Nephron progenitor cell (in vitro differentiated cells): ENCODE measurements around the gene DSG2.

ENCODE experiments used
- DNase-seq: peaks from one replicate; pipeline ENCODE4 v3.0.0; 2021
- H3K27ac Mint-ChIP-seq: 2 replicates; pipeline ENCODE4 v1.8.0; 2021; ENCODE audit warnings: mild to moderate bottlenecking, moderate library complexity, mixed read lengths
- H3K27me3 Mint-ChIP-seq: 2 replicates; pipeline ENCODE4 v1.8.0; 2021; ENCODE audit warnings: mild to moderate bottlenecking, low read depth, mixed read lengths; ENCODE audit not compliant: poor library complexity
- H3K36me3 Mint-ChIP-seq: 2 replicates; pipeline ENCODE4 v1.8.0; 2021; ENCODE audit warnings: low read depth, mixed read lengths
- H3K4me1 Mint-ChIP-seq: 2 replicates; pipeline ENCODE4 v1.8.0; 2021; ENCODE audit warnings: mixed read lengths
- H3K4me3 Mint-ChIP-seq: 2 replicates; pipeline ENCODE4 v1.8.0; 2021; ENCODE audit warnings: mild to moderate bottlenecking, moderate library complexity, mixed read lengths
- H3K9me3 Mint-ChIP-seq: 2 replicates; pipeline ENCODE4 v1.8.0; 2021; ENCODE audit warnings: mild to moderate bottlenecking, moderate library complexity, mixed read lengths
- TF ChIP-seq, protein P1 (sequence below): fragments of 200-600 bp; sonication (generic); IDR thresholded peaks from 2 replicates; pipeline ENCODE4 v1.5.0; 2021; ENCODE audit warnings: antibody characterized with exemption

DSG2 gene

GRCh38 chr18:31482051-31482450 is 15.9 kb upstream of the DSG2 start:
- H3K27me3 Mint-ChIP-seq: no peaks in the 10 kb centered on the region
- H3K27ac Mint-ChIP-seq: no peak overlapping the region
- H3K36me3 Mint-ChIP-seq: no peaks in the 10 kb centered on the region
- H3K9me3 Mint-ChIP-seq: peaks cover 4% of the 10 kb centered on the region
- H3K4me1 Mint-ChIP-seq: peaks cover 21% of the 10 kb centered on the region
- H3K4me3 Mint-ChIP-seq: no peak overlapping the region
- DNase-seq: no peak
- TF ChIP-seq, protein P1, sequence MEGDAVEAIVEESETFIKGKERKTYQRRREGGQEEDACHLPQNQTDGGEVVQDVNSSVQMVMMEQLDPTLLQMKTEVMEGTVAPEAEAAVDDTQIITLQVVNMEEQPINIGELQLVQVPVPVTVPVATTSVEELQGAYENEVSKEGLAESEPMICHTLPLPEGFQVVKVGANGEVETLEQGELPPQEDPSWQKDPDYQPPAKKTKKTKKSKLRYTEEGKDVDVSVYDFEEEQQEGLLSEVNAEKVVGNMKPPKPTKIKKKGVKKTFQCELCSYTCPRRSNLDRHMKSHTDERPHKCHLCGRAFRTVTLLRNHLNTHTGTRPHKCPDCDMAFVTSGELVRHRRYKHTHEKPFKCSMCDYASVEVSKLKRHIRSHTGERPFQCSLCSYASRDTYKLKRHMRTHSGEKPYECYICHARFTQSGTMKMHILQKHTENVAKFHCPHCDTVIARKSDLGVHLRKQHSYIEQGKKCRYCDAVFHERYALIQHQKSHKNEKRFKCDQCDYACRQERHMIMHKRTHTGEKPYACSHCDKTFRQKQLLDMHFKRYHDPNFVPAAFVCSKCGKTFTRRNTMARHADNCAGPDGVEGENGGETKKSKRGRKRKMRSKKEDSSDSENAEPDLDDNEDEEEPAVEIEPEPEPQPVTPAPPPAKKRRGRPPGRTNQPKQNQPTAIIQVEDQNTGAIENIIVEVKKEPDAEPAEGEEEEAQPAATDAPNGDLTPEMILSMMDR: no peak

GRCh38 chr18:31483396-31483795 is 14.6 kb upstream of the DSG2 start:
- Mint-ChIP-seq H3K4me3 (no peak overlapping the region), H3K9me3 (peaks cover 4% of the 10 kb centered on the region), H3K4me1 (peaks cover 34% of the 10 kb centered on the region), H3K27ac (no peak overlapping the region), H3K27me3 (no peaks in the 10 kb centered on the region), H3K36me3 (no peaks in the 10 kb centered on the region)
- DNase-seq: no peak
- TF ChIP-seq, protein P1: no peak

GRCh38 chr18:31484461-31484860 is 13.5 kb upstream of the DSG2 start:
- Mint-ChIP-seq H3K27ac (no peak overlapping the region), H3K36me3 (no peaks in the 10 kb centered on the region), H3K4me1 (peaks cover 38% of the 10 kb centered on the region), H3K4me3 (no peak overlapping the region), H3K9me3 (peaks cover 2% of the 10 kb centered on the region), H3K27me3 (no peaks in the 10 kb centered on the region)
- DNase-seq: no peak
- TF ChIP-seq, protein P1: no peak

DNA sequence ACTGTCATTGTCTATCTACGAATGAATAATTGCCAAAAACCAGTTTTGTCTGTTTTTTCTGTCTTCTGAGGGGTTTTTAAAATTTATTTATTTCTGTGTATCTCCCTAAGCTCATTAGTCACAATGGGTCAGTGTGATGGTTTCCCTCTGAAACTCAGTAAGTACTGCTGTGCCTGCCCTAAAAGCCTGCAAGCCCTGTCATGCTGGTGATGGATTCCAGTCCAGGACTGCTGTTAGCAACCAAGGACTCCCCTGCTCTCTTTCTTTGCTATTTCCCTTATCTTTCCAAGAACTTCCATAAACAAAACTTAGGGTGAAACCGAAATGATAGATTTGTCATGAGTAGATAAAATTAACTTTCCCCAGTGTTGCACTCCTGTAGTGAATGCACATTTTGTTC is 11.8 kb upstream of the DSG2 start:
- Mint-ChIP-seq H3K27ac (peak overlapping the region; percentile 70), H3K4me3 (no peak overlapping the region), H3K9me3 (peaks cover 5% of the 10 kb centered on the region), H3K27me3 (no peaks in the 10 kb centered on the region), H3K36me3 (no peaks in the 10 kb centered on the region), H3K4me1 (peaks cover 38% of the 10 kb centered on the region)
- peak; percentile 9 for DNase-seq
- TF ChIP-seq, protein P1: no peak

DNA sequence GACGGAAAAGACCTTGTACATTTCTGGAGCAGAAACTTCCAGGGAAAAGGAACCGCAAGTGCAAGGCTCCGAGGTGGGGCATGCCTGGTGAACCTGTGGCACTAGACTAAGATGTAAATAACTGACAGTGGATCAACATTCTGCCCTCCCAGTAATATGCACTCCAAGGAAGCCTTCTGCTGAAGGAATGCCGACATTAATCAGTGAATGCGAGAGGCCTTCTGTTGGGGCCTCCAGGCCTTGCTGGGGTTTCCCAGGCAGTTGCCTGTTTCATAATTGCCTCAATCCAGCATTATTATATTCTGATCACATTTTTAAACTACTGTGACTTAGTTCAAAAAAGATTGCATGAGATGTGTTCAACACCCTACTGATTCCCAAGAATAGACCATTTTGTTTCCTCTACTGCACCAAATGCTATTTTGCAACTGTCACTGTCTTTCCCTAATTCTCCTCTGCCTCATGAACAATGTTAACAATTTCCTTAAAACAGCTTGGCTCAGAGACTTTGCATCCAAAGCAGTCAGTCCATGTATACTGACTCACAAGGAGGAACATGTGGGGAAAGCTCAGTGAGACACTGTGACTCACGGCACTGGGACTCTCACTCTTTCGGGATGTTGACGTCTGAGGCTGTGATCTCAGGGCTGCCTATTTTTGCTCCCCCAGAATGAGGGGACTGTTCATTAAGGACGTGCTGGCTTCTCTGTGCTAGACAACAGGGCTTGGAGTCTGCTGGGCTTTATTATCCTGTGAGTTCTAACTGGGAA is 10.5 kb upstream of the DSG2 start:
- H3K27ac Mint-ChIP-seq: no peak overlapping the region
- TF ChIP-seq, protein P1: no peak
- no peaks in the 10 kb centered on the region for H3K36me3 Mint-ChIP-seq
- no peak for DNase-seq
- H3K9me3 Mint-ChIP-seq: peaks cover 5% of the 10 kb centered on the region
- no peak overlapping the region for H3K4me3 Mint-ChIP-seq
- H3K4me1 Mint-ChIP-seq: peaks cover 38% of the 10 kb centered on the region
- no peaks in the 10 kb centered on the region for H3K27me3 Mint-ChIP-seq

DNA sequence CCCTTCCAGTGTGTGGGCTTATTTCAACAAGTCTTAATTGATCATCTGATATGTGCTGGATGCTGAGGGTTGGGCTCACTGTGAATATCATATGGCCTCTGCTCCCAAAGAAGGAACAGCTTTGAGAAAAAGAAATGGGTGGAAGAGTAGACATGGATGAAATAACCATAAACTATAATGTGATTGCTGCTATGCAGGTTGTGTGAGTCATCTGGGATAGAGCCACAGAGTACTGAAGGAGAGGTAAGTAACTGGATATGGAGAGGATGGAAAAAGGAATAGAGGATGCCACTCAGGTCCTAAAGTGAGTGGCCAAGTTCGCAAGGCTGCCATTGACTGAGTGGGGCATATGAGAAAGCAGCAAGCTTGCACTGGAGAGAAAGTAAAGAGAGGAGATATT is 8.7 kb upstream of the DSG2 start:
- Mint-ChIP-seq H3K27me3 (no peaks in the 10 kb centered on the region), H3K9me3 (peaks cover 5% of the 10 kb centered on the region), H3K27ac (no peak overlapping the region), H3K36me3 (no peaks in the 10 kb centered on the region), H3K4me3 (no peak overlapping the region), H3K4me1 (peaks cover 38% of the 10 kb centered on the region)
- DNase-seq: no peak
- TF ChIP-seq, protein P1: no peak
